Measurements from ENCODE around the gene DYRK2. TPM values are rescaled to one million over a fixed set of nuclear protein-coding genes. Genes with fewer than 3 reads are reported as not detected.

DYRK2 gene
- polyA plus RNA-seq, 3 donors = 7.5 to 12.5 (median 9.7) TPM

GRCh38 chr12:67702136-67702535 is 53.6 kb downstream of the DYRK2 start:
- no peak overlapping the region for H3K4me2 ChIP-seq (replicated peaks; ENCODE audit: extremely low read depth, low read length, poor library complexity, severe bottlenecking)
- H3K9me3 ChIP-seq (replicated peaks in 1 of 2; ENCODE audit: control insufficient read depth in 1 of 2, insufficient read depth in 1 of 2, low read length in 2 of 2) = no peaks in the 10 kb centered on the region
- H2AFZ ChIP-seq (ENCODE audit: insufficient read depth, low read depth, low read length, poor library complexity, severe bottlenecking) = no peak overlapping the region
- no peaks in the 10 kb centered on the region for H3K36me3 Mint-ChIP-seq
- no peaks in the 10 kb centered on the region for H3K79me2 ChIP-seq (ENCODE audit: insufficient read depth, low read length)
- H3K27me3 ChIP-seq (ENCODE audit: control insufficient read depth in 2 of 2, insufficient read depth in 2 of 2, low read length in 2 of 2) = peaks cover 0 to 3% of the 10 kb centered on the region in 2 donors
- H3K27me3 Mint-ChIP-seq (ENCODE audit: low read depth in 3 of 3) = peaks cover 0 to 9% (median 6%) of the 10 kb centered on the region in 3 donors
- no peak overlapping the region for H3K27ac ChIP-seq (ENCODE audit: low read depth in 1 of 2, low read length in 2 of 2)
- H3K27ac Mint-ChIP-seq = no peak overlapping the region
- no peak overlapping the region for H3K9ac ChIP-seq (ENCODE audit: insufficient read depth, low read length, poor library complexity, severe bottlenecking)
- no peak for DNase-seq
- H3K36me3 ChIP-seq (replicated peaks in 1 of 2; ENCODE audit: control insufficient read depth in 1 of 2, insufficient read depth in 2 of 2, low read length in 2 of 2) = no peaks in the 10 kb centered on the region
- TF ChIP-seq, protein P1, sequence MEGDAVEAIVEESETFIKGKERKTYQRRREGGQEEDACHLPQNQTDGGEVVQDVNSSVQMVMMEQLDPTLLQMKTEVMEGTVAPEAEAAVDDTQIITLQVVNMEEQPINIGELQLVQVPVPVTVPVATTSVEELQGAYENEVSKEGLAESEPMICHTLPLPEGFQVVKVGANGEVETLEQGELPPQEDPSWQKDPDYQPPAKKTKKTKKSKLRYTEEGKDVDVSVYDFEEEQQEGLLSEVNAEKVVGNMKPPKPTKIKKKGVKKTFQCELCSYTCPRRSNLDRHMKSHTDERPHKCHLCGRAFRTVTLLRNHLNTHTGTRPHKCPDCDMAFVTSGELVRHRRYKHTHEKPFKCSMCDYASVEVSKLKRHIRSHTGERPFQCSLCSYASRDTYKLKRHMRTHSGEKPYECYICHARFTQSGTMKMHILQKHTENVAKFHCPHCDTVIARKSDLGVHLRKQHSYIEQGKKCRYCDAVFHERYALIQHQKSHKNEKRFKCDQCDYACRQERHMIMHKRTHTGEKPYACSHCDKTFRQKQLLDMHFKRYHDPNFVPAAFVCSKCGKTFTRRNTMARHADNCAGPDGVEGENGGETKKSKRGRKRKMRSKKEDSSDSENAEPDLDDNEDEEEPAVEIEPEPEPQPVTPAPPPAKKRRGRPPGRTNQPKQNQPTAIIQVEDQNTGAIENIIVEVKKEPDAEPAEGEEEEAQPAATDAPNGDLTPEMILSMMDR (IDR thresholded peaks at IDR 0.05) = no peak
- peaks cover 17 to 20% of the 10 kb centered on the region in 2 donors for H3K4me1 ChIP-seq (ENCODE audit: control insufficient read depth in 1 of 2, insufficient read depth in 2 of 2, low read length in 2 of 2)
- peaks cover 19% of the 10 kb centered on the region for H3K4me1 Mint-ChIP-seq
- no CpG with 5 or more reads among the region's 1 CpG for WGBS (ENCODE audit: insufficient coverage)
- H3K4me3 Mint-ChIP-seq = no peak overlapping the region
- no peaks in the 10 kb centered on the region for H3K9me3 Mint-ChIP-seq
- H4K20me1 ChIP-seq (ENCODE audit: insufficient read depth, low read length) = no peaks in the 10 kb centered on the region
- intact Hi-C loops (cut with micrococcal nuclease) = no loop called here
- H3K4me3 ChIP-seq (replicated peaks in 1 of 3; ENCODE audit: low read depth in 2 of 3, low read length in 3 of 3) = no peak overlapping the region

DNA sequence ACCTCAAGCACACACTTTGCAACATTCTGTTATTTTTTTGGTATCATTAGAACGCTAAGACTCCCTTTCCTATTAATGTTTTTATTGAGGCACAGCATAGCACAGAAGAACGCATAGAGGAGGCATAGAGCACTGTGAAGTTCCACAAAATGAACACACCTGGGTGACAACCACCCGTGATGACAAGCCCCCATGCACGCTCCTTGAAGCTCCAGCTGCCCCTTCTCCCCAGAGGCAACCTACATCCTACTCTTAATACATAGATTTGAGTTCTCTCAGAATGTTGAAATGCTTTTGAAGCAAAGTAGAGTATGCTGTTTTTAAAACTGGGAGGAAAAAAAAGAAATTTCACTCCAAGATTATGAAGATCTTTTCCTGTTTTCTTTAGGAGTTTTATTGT is 55.5 kb downstream of the DYRK2 start:
- H3K36me3 ChIP-seq (replicated peaks in 1 of 2; ENCODE audit: control insufficient read depth in 1 of 2, insufficient read depth in 2 of 2, low read length in 2 of 2) = no peaks in the 10 kb centered on the region
- peaks cover 9% of the 10 kb centered on the region for H3K4me1 Mint-ChIP-seq
- no peak overlapping the region for H3K4me3 ChIP-seq (replicated peaks in 1 of 3; ENCODE audit: low read depth in 2 of 3, low read length in 3 of 3)
- H3K9ac ChIP-seq (ENCODE audit: insufficient read depth, low read length, poor library complexity, severe bottlenecking) = no peak overlapping the region
- no peaks in the 10 kb centered on the region for H3K9me3 ChIP-seq (replicated peaks in 1 of 2; ENCODE audit: control insufficient read depth in 1 of 2, insufficient read depth in 1 of 2, low read length in 2 of 2)
- H3K4me1 ChIP-seq (ENCODE audit: control insufficient read depth in 1 of 2, insufficient read depth in 2 of 2, low read length in 2 of 2) = peaks cover 9% of the 10 kb centered on the region in 2 donors
- H3K36me3 Mint-ChIP-seq = no peaks in the 10 kb centered on the region
- DNase-seq = no peak
- H3K27ac Mint-ChIP-seq = no peak overlapping the region
- H3K9me3 Mint-ChIP-seq = peaks cover 0 to 3% (median 0%) of the 10 kb centered on the region in 7 donors
- H3K79me2 ChIP-seq (ENCODE audit: insufficient read depth, low read length) = no peaks in the 10 kb centered on the region
- no peaks in the 10 kb centered on the region for H4K20me1 ChIP-seq (ENCODE audit: insufficient read depth, low read length)
- H3K27me3 Mint-ChIP-seq (ENCODE audit: low read depth in 3 of 3) = peaks cover 0 to 9% (median 6%) of the 10 kb centered on the region in 3 donors
- H3K4me2 ChIP-seq (replicated peaks; ENCODE audit: extremely low read depth, low read length, poor library complexity, severe bottlenecking) = no peak overlapping the region
- TF ChIP-seq, protein P1 (IDR thresholded peaks at IDR 0.05) = no peak
- no peak overlapping the region for H2AFZ ChIP-seq (ENCODE audit: insufficient read depth, low read depth, low read length, poor library complexity, severe bottlenecking)
- intact Hi-C loops (cut with micrococcal nuclease) = no loop called here
- H3K27ac ChIP-seq (ENCODE audit: low read depth in 1 of 2, low read length in 2 of 2) = no peak overlapping the region
- no peak overlapping the region for H3K4me3 Mint-ChIP-seq
- WGBS (ENCODE audit: insufficient coverage) = no CpG with 5 or more reads among the region's 4 CpGs
- peaks cover 0 to 3% of the 10 kb centered on the region in 2 donors for H3K27me3 ChIP-seq (ENCODE audit: control insufficient read depth in 2 of 2, insufficient read depth in 2 of 2, low read length in 2 of 2)

Data from CD14-positive monocyte (primary cell).